Stimulated activated CD4-positive, alpha-beta T cell treated with anti-CD3 and anti-CD28 coated beads, Interleukin-15, amount 100 ng/mL, for 1 hour (primary cell): ENCODE measurements around the gene SLC35C1.
A peak's percentile ranks its signal among the peaks of the same experiment; 100 is the strongest.
"Not testable (repeated sequence)": the region's sequence is repeated elsewhere in the genome, so short reads cannot be mapped to it uniquely, and the experiment has no call there.

Source experiments
- DNase-seq, 2 donors: peaks; one replicate each; pipeline ENCODE4 v3.0.0-alpha.2; 2020; ENCODE audit warnings: low read depth in 1 of 2, low spot score in 1 of 2

Gene SLC35C1

DNA sequence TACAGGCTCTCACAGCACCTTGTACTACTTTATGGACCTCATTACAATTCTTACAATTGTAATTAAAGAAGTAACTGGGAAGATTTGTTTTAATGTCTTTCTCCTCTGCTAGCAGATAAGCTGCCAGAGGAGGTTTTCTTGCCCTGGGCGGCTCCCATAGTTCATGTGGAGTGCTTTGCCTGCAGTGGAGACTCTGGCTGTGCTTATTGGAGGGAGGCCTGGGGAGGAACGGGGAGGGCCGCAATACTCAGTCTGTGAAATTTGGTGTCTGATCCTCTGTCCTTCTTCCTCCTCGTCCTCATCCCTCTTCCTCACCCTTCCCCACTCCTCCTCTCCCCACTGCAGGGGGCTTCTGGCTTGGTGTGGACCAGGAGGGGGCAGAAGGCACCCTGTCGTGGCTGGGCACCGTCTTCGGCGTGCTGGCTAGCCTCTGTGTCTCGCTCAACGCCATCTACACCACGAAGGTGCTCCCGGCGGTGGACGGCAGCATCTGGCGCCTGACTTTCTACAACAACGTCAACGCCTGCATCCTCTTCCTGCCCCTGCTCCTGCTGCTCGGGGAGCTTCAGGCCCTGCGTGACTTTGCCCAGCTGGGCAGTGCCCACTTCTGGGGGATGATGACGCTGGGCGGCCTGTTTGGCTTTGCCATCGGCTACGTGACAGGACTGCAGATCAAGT is 5.6 kb downstream of the SLC35C1 start:
- DNase-seq: no peak

GRCh38 chr11:45811109-45811435 is 6.1 kb downstream of the SLC35C1 start:
- no peak for DNase-seq

DNA sequence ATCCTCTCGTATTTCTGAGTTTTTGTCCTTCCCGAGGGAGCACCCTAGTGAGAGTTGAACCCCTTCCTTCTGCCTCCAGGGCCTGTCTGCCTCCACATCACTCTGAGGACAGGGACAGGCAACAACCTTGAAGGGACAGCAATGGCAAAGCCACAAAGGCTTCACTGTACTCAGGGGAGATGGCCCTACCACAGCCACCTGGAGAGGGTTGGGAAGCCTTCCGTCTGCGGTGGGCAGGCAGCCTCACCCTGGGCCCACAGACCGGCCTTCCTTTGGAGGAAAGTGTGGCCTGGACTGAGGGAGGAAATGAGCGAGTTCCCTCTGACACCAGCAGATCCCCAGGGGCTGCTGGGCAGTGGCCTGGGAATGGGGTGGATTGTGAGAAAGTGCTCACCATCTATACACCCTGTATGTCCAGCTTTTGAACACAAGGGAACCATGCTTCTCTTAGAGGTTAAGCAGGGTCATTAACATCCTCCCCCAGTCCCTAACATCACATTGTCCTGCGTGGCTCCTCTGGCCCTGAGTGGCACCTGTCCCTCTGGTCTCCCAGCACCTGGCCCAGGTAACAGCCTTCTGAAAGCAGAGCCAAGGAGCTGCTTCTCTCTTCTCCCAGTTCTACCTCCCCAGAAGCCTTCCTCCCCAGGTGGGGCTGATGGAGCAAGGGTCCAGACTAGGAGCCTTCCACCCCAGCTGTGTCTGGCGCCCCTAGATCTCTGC is 6.8 kb downstream of the SLC35C1 start:
- DNase-seq: no peak

GRCh38 chr11:45812581-45813548 is 7.9 kb downstream of the SLC35C1 start:
- DNase-seq: no peak

DNA sequence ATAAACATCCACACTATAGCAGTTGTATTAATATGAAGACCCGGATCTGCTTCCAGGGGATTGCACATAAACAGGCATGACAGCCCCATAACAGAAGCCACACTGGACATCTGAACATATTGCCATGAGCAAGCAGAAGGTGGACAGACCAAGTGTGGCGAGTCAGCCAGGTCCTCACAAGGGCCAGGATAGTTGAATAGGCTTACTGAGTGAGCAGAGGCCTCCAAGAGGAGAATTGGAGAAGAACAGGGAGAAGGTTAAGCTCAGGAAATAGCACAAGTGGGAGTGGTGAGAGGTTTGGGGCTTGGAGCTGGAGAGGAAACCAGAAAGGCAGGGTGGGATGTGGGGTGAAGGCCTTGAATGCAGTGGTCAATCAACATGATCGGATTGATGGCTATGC is 10.8 kb downstream of the SLC35C1 start:
- DNase-seq: no peak

- no peak for DNase-seq
Measured at GRCh38 chr11:45816614-45817013, 11.7 kb downstream of the SLC35C1 start.

- no peak for DNase-seq
Measured at GRCh38 chr11:45817191-45817590, 12.2 kb downstream of the SLC35C1 start.

- DNase-seq: no peak
Measured at GRCh38 chr11:45818961-45819605, 14.1 kb downstream of the SLC35C1 start.

GRCh38 chr11:45820211-45820857 is 15.4 kb downstream of the SLC35C1 start:
- DNase-seq: no peak

DNA sequence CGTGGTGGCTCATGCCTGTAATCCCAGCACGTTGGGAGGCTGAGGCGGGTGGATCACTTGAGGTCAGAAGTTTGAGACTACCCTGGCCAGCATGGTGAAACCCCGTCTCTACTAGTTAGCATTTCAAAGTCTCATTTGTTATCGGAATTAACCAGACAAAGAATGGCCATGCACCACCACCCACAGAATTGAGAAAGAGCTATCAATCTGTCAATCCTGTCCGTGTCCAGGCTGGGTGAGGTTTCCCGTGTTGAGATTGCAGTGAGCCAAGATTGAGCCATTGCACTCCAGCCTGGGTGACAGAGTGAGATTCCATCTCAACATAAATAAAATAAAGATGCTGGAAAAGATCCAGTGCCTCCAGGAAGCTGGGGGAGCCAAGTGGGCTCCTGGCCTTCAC is 21.5 kb downstream of the SLC35C1 start:
- not testable (repeated sequence) for DNase-seq

- no peak for DNase-seq
Measured at GRCh38 chr11:45827123-45827522, 22.2 kb downstream of the SLC35C1 start.

- DNase-seq: no peak
Measured at GRCh38 chr11:45828996-45829395, 24.0 kb downstream of the SLC35C1 start.

DNA sequence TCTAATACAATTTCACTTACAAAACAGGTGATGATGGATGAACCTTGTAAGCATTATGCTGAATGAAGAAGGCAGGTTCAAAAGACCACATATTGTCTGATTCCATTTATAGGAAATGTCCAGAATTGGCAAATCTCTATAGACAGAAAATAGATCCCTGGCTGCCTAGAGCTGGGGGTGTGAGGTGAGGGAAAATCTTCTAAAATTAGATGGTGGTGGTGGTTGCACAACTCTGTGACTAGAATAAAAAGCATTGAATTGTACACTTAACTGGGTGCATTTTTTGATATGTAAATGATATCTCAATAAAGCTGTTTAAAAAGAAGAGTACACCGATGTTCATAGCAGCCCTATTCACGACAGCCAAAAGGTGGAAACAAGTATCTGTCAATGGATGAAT is 25.6 kb downstream of the SLC35C1 start:
- no peak for DNase-seq

DNA sequence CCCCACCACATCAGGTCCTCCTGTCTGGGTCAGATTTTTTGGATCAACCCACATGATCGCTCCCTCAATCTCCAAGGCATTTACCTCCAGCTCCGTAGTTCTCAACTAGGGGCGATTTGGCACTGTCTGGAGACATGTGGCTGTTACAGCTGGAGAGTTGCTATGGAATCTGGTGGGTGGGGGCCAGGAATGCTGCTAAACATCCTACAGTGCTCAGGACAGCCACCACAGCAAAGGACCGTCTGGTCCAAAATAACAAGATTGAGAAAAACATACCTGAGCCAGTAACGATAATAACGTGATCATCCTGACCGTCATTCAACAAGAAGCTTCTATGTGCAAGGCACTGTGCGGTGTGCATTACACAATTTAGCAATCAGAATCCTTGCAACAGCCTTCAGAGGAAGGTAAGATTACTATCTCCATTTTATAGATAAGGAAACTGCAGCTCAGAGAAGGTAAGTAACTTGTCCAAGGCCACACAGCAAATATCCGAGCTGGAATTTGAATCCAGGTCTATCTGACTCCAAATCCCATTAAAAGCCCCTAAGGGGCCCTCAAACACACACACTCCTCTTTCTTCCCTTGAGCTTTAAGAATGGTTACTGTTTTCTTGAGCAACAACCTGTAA is 28.0 kb downstream of the SLC35C1 start:
- DNase-seq: no peak

DNA sequence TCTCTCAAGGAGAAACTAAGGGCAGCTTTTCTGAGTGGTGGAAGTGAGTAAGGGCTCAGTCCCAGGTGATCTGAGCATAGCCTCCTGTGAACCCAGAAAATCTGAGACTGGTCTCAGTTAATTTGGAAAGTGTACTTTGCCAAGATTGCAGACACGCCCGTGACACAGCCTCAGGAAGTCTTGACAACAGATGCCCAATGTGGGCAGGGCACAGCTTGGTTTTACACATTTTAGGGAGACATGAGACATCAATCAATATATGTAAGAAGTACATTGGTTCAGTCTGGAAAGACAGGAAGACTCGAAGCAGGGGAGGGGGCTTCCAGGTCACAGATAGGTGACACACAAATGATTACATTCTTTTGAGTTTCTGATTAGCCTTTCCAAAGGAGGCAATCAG is 28.8 kb downstream of the SLC35C1 start:
- no peak for DNase-seq

DNA sequence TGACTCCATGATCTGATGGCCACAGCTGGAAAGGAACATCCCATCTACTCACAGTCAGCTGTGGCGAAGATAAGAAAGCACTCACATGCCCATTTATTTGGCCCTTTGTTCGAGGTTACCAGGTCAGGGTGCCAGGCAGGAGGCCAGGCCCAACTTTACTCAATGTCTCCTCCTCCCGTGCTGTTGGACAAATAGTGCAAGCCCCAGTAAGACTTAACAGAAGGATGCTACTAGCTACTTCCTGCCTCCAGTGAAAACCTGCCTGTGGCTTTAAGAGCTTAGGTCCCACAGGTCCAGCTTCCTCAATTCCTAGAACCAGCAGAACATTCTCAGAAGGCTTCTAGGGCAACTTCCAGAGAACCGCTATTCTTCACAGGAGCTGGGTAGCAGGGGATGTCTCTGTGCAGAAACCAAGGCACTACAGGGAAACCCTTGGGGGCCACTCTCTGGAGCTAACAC is 29.4 kb downstream of the SLC35C1 start:
- DNase-seq: no peak

DNA sequence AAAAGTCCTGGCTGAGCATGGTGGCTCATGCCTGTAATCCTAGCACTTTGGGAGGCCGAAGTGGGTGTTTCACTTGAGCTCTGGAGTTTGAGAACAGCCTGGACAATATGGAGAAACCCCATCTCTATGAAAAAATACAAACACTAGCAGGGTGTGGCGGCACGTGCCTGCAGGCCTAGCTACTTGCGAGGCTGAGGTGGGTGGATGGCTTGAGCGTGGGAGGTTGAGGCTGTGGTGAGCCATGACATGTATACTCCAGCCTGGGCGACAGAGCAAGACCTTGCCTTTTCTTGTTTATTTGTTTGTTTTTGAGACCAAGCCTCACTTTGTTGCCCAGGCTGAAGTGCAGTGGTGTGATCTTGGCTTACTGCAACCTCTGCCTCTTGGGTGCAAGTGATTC is 34.3 kb downstream of the SLC35C1 start:
- DNase-seq: no peak

DNA sequence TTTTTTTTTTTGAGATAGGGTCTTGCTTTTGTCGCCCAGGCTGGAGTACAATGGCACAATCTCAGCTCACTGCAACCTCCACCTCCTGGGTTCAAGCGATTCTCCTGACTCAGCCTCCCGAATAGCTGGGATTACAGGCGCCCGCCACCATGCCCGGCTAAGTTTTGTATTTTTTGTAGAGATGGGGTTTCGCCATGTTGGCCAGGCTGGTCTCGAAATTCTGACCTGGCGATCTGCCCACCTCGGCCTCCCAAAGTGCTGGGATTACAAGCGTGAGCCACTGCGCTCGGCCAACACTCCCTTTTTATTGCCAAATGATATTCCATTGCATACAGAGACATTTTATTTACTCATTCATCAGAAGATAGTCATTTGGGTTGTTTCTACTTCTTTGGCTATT is 35.3 kb downstream of the SLC35C1 start:
- not testable (repeated sequence) for DNase-seq

GRCh38 chr11:45843158-45843924 is 38.4 kb downstream of the SLC35C1 start:
- peak; percentile 68 to 69 for DNase-seq
